ENCODE measurements around the gene CFAP52. TPM values are rescaled to one million over a fixed set of nuclear protein-coding genes. Genes with fewer than 3 reads are reported as not detected.

CFAP52 gene
- total RNA-seq, 2 donors from 2014 or later: 1.7 TPM; not detected in 1

GRCh38 chr17:9668517-9668916 lies 92.1 kb downstream of the CFAP52 start:
- Histone ChIP-seq H3K9me3 (no peaks in the 10 kb centered on the region), H3K4me1 (replicated peaks) (no peaks in the 10 kb centered on the region), H3K27ac (no peak overlapping the region), H3K36me3 (no peaks in the 10 kb centered on the region), H3K27me3 (replicated peaks; ENCODE audit: insufficient read depth) (no peaks in the 10 kb centered on the region), H3K4me3 (no peak overlapping the region)
- WGBS: 73% methylated on average over 6 of the region's 6 CpGs
- TF ChIP-seq POLR2A (IDR thresholded peaks at IDR 0.05): no peak
- intact Hi-C loops (cut with DNase I): no loop called here
- DNase-seq (ENCODE audit: low spot score): no peak

GRCh38 chr17:9669551-9670008 lies 93.1 kb downstream of the CFAP52 start:
- Histone ChIP-seq H3K4me3 (no peak overlapping the region), H3K27ac (peak overlapping the region; percentile 31 to 58), H3K4me1 (replicated peaks) (no peaks in the 10 kb centered on the region), H3K27me3 (replicated peaks; ENCODE audit: insufficient read depth) (no peaks in the 10 kb centered on the region), H3K9me3 (no peaks in the 10 kb centered on the region), H3K36me3 (no peaks in the 10 kb centered on the region)
- peak; percentile 57 for DNase-seq (ENCODE audit: low spot score)
- TF ChIP-seq POLR2A (IDR thresholded peaks at IDR 0.05): no peak
- TF ChIP-seq POLR2AphosphoS5 (IDR thresholded peaks at IDR 0.05): peak; percentile 51
- WGBS: 43% methylated on average over 6 of the region's 6 CpGs
- intact Hi-C loops (cut with DNase I): no loop called here

- DNase-seq (ENCODE audit: low spot score): no peak
- intact Hi-C loops (cut with DNase I): no loop called here
- Histone ChIP-seq H3K36me3 (no peaks in the 10 kb centered on the region), H3K4me1 (replicated peaks) (peaks cover 8% of the 10 kb centered on the region), H3K9me3 (no peaks in the 10 kb centered on the region), H3K27ac (peak overlapping the region in 1 of 2 donors; percentile 58), H3K4me3 (no peak overlapping the region), H3K27me3 (replicated peaks; ENCODE audit: insufficient read depth) (no peaks in the 10 kb centered on the region)
- TF ChIP-seq CTCF (IDR thresholded peaks at IDR 0.05) (no peak), POLR2AphosphoS5 (IDR thresholded peaks at IDR 0.05) (no peak), POLR2A (IDR thresholded peaks at IDR 0.05) (no peak)
- WGBS: 73% methylated on average over 8 of the region's 8 CpGs
These were observed 94.2 kb downstream of the CFAP52 start for GRCh38 chr17:9670596-9670995.

GRCh38 chr17:9671559-9671958 lies 95.1 kb downstream of the CFAP52 start:
- Histone ChIP-seq H3K27ac (peak overlapping the region in 1 of 2 donors; percentile 58), H3K36me3 (no peaks in the 10 kb centered on the region), H3K4me1 (replicated peaks) (peaks cover 8% of the 10 kb centered on the region), H3K4me3 (no peak overlapping the region), H3K9me3 (no peaks in the 10 kb centered on the region), H3K27me3 (replicated peaks; ENCODE audit: insufficient read depth) (no peaks in the 10 kb centered on the region)
- 37% methylated on average over 4 of the region's 4 CpGs for WGBS
- no peak for TF ChIP-seq POLR2A (IDR thresholded peaks at IDR 0.05)
- TF ChIP-seq POLR2AphosphoS5 (IDR thresholded peaks at IDR 0.05): no peak
- TF ChIP-seq CTCF (IDR thresholded peaks at IDR 0.05): no peak
- intact Hi-C loops (cut with DNase I): no loop called here
- DNase-seq (ENCODE audit: low spot score): no peak

GRCh38 chr17:9672266-9672665 lies 95.8 kb downstream of the CFAP52 start:
- TF ChIP-seq POLR2A (IDR thresholded peaks at IDR 0.05) (no peak), CTCF (IDR thresholded peaks at IDR 0.05) (no peak), POLR2AphosphoS5 (IDR thresholded peaks at IDR 0.05) (no peak)
- H3K27me3 ChIP-seq (replicated peaks; ENCODE audit: insufficient read depth): no peaks in the 10 kb centered on the region
- H3K36me3 ChIP-seq: no peaks in the 10 kb centered on the region
- WGBS: 93% methylated on average over 8 of the region's 8 CpGs
- H3K4me3 ChIP-seq: no peak overlapping the region
- no peak overlapping the region for H3K27ac ChIP-seq
- intact Hi-C loops (cut with DNase I): no loop called here
- H3K9me3 ChIP-seq: no peaks in the 10 kb centered on the region
- DNase-seq (ENCODE audit: low spot score): no peak
- H3K4me1 ChIP-seq (replicated peaks): peaks cover 8% of the 10 kb centered on the region

GRCh38 chr17:9672691-9673090 lies 96.2 kb downstream of the CFAP52 start:
- Histone ChIP-seq H3K27ac (no peak overlapping the region), H3K36me3 (no peaks in the 10 kb centered on the region), H3K4me1 (replicated peaks) (peaks cover 8% of the 10 kb centered on the region), H3K27me3 (replicated peaks; ENCODE audit: insufficient read depth) (no peaks in the 10 kb centered on the region), H3K4me3 (no peak overlapping the region), H3K9me3 (no peaks in the 10 kb centered on the region)
- intact Hi-C loops (cut with DNase I): no loop called here
- 89% methylated on average over 6 of the region's 6 CpGs for WGBS
- DNase-seq (ENCODE audit: low spot score): no peak
- TF ChIP-seq POLR2A (IDR thresholded peaks at IDR 0.05) (no peak), CTCF (IDR thresholded peaks at IDR 0.05) (no peak), POLR2AphosphoS5 (IDR thresholded peaks at IDR 0.05) (no peak)

Measured in prostate gland (tissue), 2 donors.